Mucosa of rectum (tissue), 2 donors: ENCODE measurements around the gene ZMYM2.

Source experiments
- H3K27ac ChIP-seq, 2 donors: one replicate each; pipeline ENCODE4 v1.7.0; 2013; ENCODE audit warnings: inconsistent platforms in 2 of 2, low read depth in 2 of 2, low read length in 2 of 2
- H3K27me3 ChIP-seq, 2 donors: one replicate each; pipeline ENCODE4 v1.7.0; 2013; ENCODE audit warnings: low read length in 2 of 2; ENCODE audit not compliant: control insufficient read depth in 2 of 2, insufficient read depth in 2 of 2
- H3K36me3 ChIP-seq, 2 donors: one replicate each; pipeline ENCODE4 v1.7.0; 2013; ENCODE audit warnings: low read length in 2 of 2; ENCODE audit not compliant: control insufficient read depth in 2 of 2, insufficient read depth in 2 of 2
- H3K4me1 ChIP-seq, 2 donors: one replicate each; pipeline ENCODE4 v1.7.0; 2013; ENCODE audit warnings: low read length in 2 of 2, mild to moderate bottlenecking in 1 of 2; ENCODE audit not compliant: control insufficient read depth in 2 of 2, insufficient read depth in 2 of 2
- H3K4me3 ChIP-seq, 2 donors: one replicate each; pipeline ENCODE4 v1.7.0; 2013; ENCODE audit warnings: low read length in 2 of 2
- H3K9ac ChIP-seq, 2 donors: one replicate each; pipeline ENCODE4 v1.7.0; 2013; ENCODE audit warnings: low read length in 2 of 2, low read depth in 1 of 2, mild to moderate bottlenecking in 1 of 2
- H3K9me3 ChIP-seq, 2 donors: one replicate each; pipeline ENCODE4 v1.7.0; 2013; ENCODE audit warnings: low read length in 2 of 2; ENCODE audit not compliant: control insufficient read depth in 2 of 2
- donor health status: healthy.
- donor health status: Normal muscosa, but diverticular disease.

The ZMYM2 gene

DNA sequence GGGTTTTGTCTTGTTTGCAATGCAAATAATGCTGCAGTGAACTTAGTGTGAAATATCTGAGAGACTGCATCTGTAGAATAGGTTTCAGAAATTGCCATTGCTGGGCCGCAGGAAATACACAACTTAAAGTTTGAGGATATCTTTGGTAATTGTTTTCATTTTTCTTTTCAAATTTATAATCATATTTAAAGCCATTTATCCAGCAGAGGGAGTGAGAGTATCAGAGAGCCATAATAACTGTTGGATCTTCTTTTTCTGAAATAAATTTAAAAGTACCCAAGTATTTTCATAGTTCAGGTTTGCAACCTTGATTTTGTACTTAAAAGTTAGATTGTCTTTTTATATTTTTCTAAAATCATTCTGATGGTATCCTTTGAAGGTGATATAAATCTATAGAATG lies 99.4 kb downstream of the ZMYM2 start:
- peaks cover 52 to 64% of the 10 kb centered on the region in 2 donors for H3K36me3 ChIP-seq
- no peaks in the 10 kb centered on the region for H3K27me3 ChIP-seq
- H3K4me3 ChIP-seq: no peak overlapping the region
- H3K9me3 ChIP-seq: no peaks in the 10 kb centered on the region
- no peaks in the 10 kb centered on the region for H3K4me1 ChIP-seq
- H3K27ac ChIP-seq: no peak overlapping the region
- H3K9ac ChIP-seq: no peak overlapping the region

DNA sequence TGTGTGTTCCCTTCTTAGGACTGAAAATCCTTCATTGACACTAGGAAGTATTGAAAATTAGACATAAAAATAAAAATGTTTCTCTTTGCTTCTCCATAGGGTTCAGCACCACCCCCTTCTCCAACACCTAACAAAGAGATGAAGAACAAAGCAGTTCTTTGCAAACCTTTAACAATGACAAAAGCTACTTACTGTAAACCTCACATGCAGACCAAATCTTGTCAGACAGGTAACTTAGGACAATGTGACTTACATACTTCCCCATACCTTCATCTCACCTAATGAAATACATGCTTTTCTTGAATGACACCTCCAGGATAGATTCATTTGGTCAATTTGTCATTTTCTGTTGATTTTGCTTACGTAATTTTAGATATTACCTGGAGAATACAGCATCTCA lies 99.9 kb downstream of the ZMYM2 start:
- Histone ChIP-seq H3K9ac (no peak overlapping the region), H3K4me3 (no peak overlapping the region), H3K4me1 (no peaks in the 10 kb centered on the region), H3K36me3 (peaks cover 52 to 64% of the 10 kb centered on the region in 2 donors), H3K9me3 (no peaks in the 10 kb centered on the region), H3K27ac (no peak overlapping the region), H3K27me3 (no peaks in the 10 kb centered on the region)

DNA sequence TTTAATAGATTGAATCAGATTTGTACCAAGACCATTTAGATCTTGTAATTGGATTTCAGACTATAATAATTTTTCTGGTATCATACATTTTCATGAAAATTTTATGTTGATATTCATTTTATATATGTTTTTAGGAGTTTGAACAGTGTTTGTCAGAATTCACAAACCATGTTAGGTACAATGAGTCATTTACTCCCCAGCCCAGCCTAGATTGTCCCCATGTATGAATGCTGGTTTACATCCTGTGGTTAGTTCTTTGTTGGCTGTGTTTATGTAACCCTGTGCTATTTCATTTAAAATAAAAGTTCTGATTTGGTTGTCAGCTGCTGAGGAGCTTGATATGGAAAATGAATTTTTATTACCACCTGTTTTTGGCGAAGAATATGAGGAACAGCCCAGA lies 105.6 kb downstream of the ZMYM2 start:
- no peak overlapping the region for H3K4me3 ChIP-seq
- no peaks in the 10 kb centered on the region for H3K27me3 ChIP-seq
- peaks cover 53 to 71% of the 10 kb centered on the region in 2 donors for H3K36me3 ChIP-seq
- H3K9ac ChIP-seq: no peak overlapping the region
- no peak overlapping the region for H3K27ac ChIP-seq
- no peaks in the 10 kb centered on the region for H3K4me1 ChIP-seq
- H3K9me3 ChIP-seq: no peaks in the 10 kb centered on the region

DNA sequence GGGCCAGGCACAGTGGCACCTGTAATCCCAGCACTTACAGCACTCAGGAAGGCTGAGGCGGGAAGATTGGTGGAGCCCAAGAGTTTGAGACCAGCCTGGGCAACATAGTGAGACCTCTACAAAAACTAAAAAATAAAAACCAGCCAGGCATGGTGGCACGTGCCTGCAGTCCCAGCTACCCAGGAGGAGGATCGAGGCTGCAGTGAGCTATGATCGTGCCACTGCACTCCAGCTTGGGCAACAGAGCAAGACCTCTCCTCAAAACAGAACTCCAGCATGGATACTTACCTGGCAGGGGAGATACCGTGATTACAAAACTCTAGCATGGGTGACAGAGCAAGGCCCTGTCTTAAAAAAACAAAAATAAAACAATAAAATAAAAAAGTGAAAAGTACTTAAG lies 107.0 kb downstream of the ZMYM2 start:
- Histone ChIP-seq H3K9ac (no peak overlapping the region), H3K36me3 (peaks cover 46 to 64% of the 10 kb centered on the region in 2 donors), H3K4me3 (no peak overlapping the region), H3K4me1 (no peaks in the 10 kb centered on the region), H3K27me3 (no peaks in the 10 kb centered on the region), H3K9me3 (no peaks in the 10 kb centered on the region), H3K27ac (no peak overlapping the region)

DNA sequence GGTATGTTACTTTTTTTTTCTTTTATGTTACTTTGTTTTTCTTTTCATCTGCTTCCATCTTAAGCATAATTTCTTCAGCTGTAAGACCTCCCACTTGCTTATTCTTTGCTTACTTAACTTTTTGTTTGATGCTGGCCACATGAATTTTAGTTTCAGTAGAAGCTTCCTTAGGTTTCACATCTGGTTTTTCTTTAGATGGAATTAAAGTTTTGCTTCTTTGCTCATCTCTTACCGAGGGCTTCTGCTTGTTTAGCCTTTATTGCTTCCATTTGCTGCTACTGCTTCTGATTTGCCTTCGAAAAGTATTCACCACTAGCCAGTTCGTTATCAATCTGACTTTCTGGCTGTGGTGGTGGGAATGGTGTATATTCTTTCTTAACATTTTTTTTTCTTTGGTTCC lies 111.4 kb downstream of the ZMYM2 start:
- Histone ChIP-seq H3K9ac (no peak overlapping the region), H3K9me3 (no peaks in the 10 kb centered on the region), H3K27ac (no peak overlapping the region), H3K4me3 (no peak overlapping the region), H3K27me3 (no peaks in the 10 kb centered on the region), H3K36me3 (peaks cover 45 to 53% of the 10 kb centered on the region in 2 donors), H3K4me1 (no peaks in the 10 kb centered on the region)

DNA sequence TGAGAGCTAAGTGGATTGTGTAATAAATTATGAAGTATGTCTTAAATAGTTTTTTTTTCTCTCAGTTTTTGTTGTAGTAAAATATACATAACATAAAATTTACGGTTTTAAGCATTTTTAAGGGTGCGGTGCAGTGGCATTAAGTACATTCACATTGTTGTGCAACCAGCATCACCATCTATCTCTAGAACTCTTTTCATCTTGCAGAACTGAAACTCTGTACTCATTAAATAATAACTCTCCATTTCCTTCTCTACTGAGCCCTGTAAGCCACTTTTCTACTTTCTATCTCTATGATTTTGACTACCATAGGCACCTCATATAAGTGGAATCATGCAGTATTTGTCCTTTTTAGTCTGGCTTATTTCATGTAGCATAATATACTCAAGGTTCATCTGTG lies 115.2 kb downstream of the ZMYM2 start:
- H3K27ac ChIP-seq: no peak overlapping the region
- H3K27me3 ChIP-seq: no peaks in the 10 kb centered on the region
- no peak overlapping the region for H3K9ac ChIP-seq
- H3K9me3 ChIP-seq: no peaks in the 10 kb centered on the region
- no peak overlapping the region for H3K4me3 ChIP-seq
- H3K36me3 ChIP-seq: peaks cover 17 to 23% of the 10 kb centered on the region in 2 donors
- H3K4me1 ChIP-seq: no peaks in the 10 kb centered on the region

DNA sequence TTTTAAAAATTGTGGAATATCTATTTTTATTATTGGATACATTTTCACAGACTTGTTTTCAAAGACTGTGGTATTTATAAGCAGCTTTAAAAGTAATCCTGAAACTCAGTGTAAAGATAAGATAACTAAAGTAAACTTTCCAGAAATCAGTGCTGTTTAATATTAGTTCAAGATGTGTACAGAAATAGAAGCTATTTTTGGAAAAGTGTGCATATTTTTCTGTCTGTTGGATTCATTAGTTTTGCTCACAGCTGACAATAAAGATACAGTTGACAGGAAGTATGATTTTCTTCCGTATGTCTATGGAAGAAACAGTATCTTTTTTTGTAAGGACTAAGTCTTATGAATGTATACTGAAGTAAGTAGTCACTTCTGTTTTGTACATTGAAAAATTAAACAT lies 116.4 kb downstream of the ZMYM2 start:
- no peaks in the 10 kb centered on the region for H3K9me3 ChIP-seq
- no peak overlapping the region for H3K27ac ChIP-seq
- H3K36me3 ChIP-seq: peaks cover 14 to 24% of the 10 kb centered on the region in 2 donors

DNA sequence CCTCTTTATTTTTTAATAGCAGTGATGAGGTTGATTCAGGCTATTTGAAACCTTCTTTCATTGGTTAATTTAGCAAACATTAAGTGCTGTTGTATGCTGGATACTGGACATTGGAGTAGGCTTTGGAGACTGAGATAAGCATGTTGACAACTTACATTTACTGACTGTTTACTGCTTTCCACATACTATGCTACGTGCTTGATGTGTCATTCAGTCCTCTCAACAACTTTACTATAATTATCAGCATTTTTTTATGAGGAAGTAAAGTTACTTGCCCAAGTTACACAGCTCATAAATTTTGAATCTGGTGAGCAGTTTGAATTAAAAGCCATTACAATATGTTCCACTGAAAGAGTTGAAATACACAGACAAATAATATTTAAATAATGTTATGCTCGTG lies 118.6 kb downstream of the ZMYM2 start:
- no peak overlapping the region for H3K4me3 ChIP-seq
- H3K4me1 ChIP-seq: no peaks in the 10 kb centered on the region
- H3K9ac ChIP-seq: no peak overlapping the region
- no peaks in the 10 kb centered on the region for H3K9me3 ChIP-seq
- peaks cover 2 to 24% of the 10 kb centered on the region in 2 donors for H3K36me3 ChIP-seq
- H3K27ac ChIP-seq: no peak overlapping the region
- H3K27me3 ChIP-seq: no peaks in the 10 kb centered on the region

More for the DNA sequence above, 116.4 kb downstream of the ZMYM2 start:
- Histone ChIP-seq H3K27me3 (no peaks in the 10 kb centered on the region), H3K9ac (no peak overlapping the region), H3K4me3 (no peak overlapping the region), H3K4me1 (no peaks in the 10 kb centered on the region)

DNA sequence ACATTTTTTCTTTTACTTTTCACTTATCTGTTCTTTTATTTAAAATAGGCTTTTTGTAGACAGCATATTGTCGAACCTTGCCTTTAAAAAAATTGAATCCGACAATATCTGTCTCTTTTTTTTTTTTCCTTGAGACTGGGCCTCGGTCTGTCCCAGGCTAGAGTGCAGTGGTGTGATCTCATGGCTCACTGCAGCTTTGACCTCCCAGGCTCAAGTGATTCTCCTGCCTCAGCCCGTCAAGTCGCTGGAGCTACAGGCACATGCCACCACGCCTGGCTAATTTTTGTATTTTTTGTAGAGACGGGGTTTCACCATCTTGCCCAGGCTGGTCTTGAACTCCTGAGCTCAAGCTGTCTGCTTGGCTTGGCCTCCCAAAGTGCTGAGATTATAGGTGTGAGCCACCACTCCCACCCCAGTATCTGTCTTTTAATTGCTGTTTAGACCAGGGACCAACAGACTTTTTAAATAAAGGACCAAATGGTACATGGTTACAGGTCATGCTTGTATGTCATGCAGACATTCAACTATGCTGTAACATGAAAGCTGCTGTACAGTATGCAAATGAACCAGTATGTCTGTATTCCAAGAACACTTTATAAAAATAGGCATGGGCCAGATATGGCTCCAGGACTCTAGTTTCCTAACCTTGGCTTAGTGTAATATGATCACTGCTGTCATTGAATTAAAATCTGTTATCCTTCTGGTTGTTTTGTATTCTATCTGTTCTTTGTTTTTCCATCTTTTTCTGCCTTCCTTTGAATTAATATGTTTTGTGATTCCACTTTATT lies 122.0 kb downstream of the ZMYM2 start:
- H3K36me3 ChIP-seq: peaks cover 28 to 48% of the 10 kb centered on the region in 2 donors
- H3K9ac ChIP-seq: no peak overlapping the region
- no peak overlapping the region for H3K27ac ChIP-seq
- no peaks in the 10 kb centered on the region for H3K4me1 ChIP-seq
- no peaks in the 10 kb centered on the region for H3K27me3 ChIP-seq
- no peaks in the 10 kb centered on the region for H3K9me3 ChIP-seq
- no peak overlapping the region for H3K4me3 ChIP-seq

DNA sequence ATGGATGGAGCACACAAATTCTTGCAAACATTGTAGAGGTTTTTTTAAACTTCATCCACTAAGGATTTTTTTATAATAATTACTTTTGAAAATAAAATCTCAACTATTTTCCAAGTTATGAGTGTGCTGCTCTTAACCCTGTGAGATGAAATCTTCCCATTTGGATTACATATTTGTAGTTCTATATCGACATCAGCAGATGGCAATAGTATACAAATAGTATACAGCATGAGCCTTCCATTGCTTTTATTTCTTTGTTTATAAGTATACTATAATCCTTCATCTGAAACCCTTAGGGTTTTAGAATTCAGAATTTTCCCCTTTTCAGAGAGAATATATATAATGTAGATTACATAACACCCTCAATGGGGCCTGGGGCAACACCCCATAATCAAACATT lies 131.8 kb downstream of the ZMYM2 start:
- H3K9me3 ChIP-seq: no peaks in the 10 kb centered on the region
- H3K36me3 ChIP-seq: peaks cover 2 to 7% of the 10 kb centered on the region in 2 donors
- H3K27me3 ChIP-seq: no peaks in the 10 kb centered on the region
- H3K27ac ChIP-seq: no peak overlapping the region
- H3K4me3 ChIP-seq: no peak overlapping the region
- H3K9ac ChIP-seq: no peak overlapping the region
- no peaks in the 10 kb centered on the region for H3K4me1 ChIP-seq
